Measurements from ENCODE around the gene SYNGR4. TPM values are rescaled to one million over a fixed set of nuclear protein-coding genes. Genes with fewer than 3 reads are reported as not detected.

Gene SYNGR4
- total and polyA plus RNA-seq, 5 donors from 2014 or later: not detected

- no peak for ATAC-seq (ENCODE audit: low read depth in 2 of 2)
- Histone ChIP-seq H3K9me3 (ENCODE audit: control insufficient read depth in 2 of 2, low read length in 2 of 2) (no peaks in the 10 kb centered on the region), H3K4me1 (ENCODE audit: control insufficient read depth, insufficient read depth, low read length, poor library complexity, severe bottlenecking) (no peaks in the 10 kb centered on the region), H3K27me3 (ENCODE audit: control insufficient read depth, insufficient read depth, low read length) (no peaks in the 10 kb centered on the region), H3K27ac (ENCODE audit: insufficient read depth, low read length, poor library complexity, severe bottlenecking) (no peak overlapping the region), H3K4me3 (ENCODE audit: low read depth, low read length) (no peak overlapping the region), H3K36me3 (ENCODE audit: control insufficient read depth, insufficient read depth, low read length) (peaks cover 12% of the 10 kb centered on the region)
- Mint-ChIP-seq H3K36me3 (peaks cover 2% of the 10 kb centered on the region), H3K9me3 (no peaks in the 10 kb centered on the region), H3K27ac (peak overlapping the region in 1 of 3 donors; percentile 62), H3K4me1 (peaks cover 0 to 3% (median 0%) of the 10 kb centered on the region in 4 donors), H3K4me3 (no peak overlapping the region), H3K27me3 (no peaks in the 10 kb centered on the region)
- no peak for DNase-seq
Observed at GRCh38 chr19:48379058-48379457, 14.9 kb downstream of the SYNGR4 start.

- no peaks in the 10 kb centered on the region for H3K9me3 ChIP-seq (ENCODE audit: control insufficient read depth in 2 of 2, low read length in 2 of 2)
- no peaks in the 10 kb centered on the region for H3K4me1 ChIP-seq (ENCODE audit: control insufficient read depth, insufficient read depth, low read length, poor library complexity, severe bottlenecking)
- DNase-seq (no peak), ATAC-seq (ENCODE audit: low read depth in 2 of 2) (no peak)
- Mint-ChIP-seq H3K4me1 (peaks cover 0 to 3% (median 0%) of the 10 kb centered on the region in 4 donors), H3K4me3 (no peak overlapping the region), H3K27me3 (no peaks in the 10 kb centered on the region), H3K27ac (peak overlapping the region in 1 of 3 donors; percentile 68), H3K36me3 (peaks cover 15% of the 10 kb centered on the region), H3K9me3 (no peaks in the 10 kb centered on the region)
- H3K27ac ChIP-seq (ENCODE audit: insufficient read depth, low read length, poor library complexity, severe bottlenecking): no peak overlapping the region
- H3K4me3 ChIP-seq (ENCODE audit: low read depth, low read length): no peak overlapping the region
- no peaks in the 10 kb centered on the region for H3K27me3 ChIP-seq (ENCODE audit: control insufficient read depth, insufficient read depth, low read length)
- peaks cover 30% of the 10 kb centered on the region for H3K36me3 ChIP-seq (ENCODE audit: control insufficient read depth, insufficient read depth, low read length)
Observed at GRCh38 chr19:48381178-48381950, 17.2 kb downstream of the SYNGR4 start.

GRCh38 chr19:48382286-48382685 is 18.1 kb downstream of the SYNGR4 start:
- no peaks in the 10 kb centered on the region for H3K9me3 ChIP-seq (ENCODE audit: control insufficient read depth in 2 of 2, low read length in 2 of 2)
- Mint-ChIP-seq H3K27me3 (no peaks in the 10 kb centered on the region), H3K36me3 (peaks cover 19% of the 10 kb centered on the region), H3K4me1 (peaks cover 0 to 3% (median 0%) of the 10 kb centered on the region in 4 donors), H3K9me3 (no peaks in the 10 kb centered on the region), H3K4me3 (no peak overlapping the region), H3K27ac (no peak overlapping the region)
- H3K36me3 ChIP-seq (ENCODE audit: control insufficient read depth, insufficient read depth, low read length): peaks cover 39% of the 10 kb centered on the region
- ATAC-seq (ENCODE audit: low read depth in 2 of 2) (no peak), DNase-seq (no peak)
- H3K27ac ChIP-seq (ENCODE audit: insufficient read depth, low read length, poor library complexity, severe bottlenecking): no peak overlapping the region
- H3K27me3 ChIP-seq (ENCODE audit: control insufficient read depth, insufficient read depth, low read length): no peaks in the 10 kb centered on the region
- H3K4me1 ChIP-seq (ENCODE audit: control insufficient read depth, insufficient read depth, low read length, poor library complexity, severe bottlenecking): no peaks in the 10 kb centered on the region
- no peak overlapping the region for H3K4me3 ChIP-seq (ENCODE audit: low read depth, low read length)

- ATAC-seq (ENCODE audit: low read depth in 2 of 2) (no peak), DNase-seq (no peak)
- Histone ChIP-seq H3K9me3 (ENCODE audit: control insufficient read depth in 2 of 2, low read length in 2 of 2) (no peaks in the 10 kb centered on the region), H3K27ac (ENCODE audit: insufficient read depth, low read length, poor library complexity, severe bottlenecking) (no peak overlapping the region), H3K27me3 (ENCODE audit: control insufficient read depth, insufficient read depth, low read length) (no peaks in the 10 kb centered on the region), H3K4me1 (ENCODE audit: control insufficient read depth, insufficient read depth, low read length, poor library complexity, severe bottlenecking) (peaks cover 6% of the 10 kb centered on the region), H3K36me3 (ENCODE audit: control insufficient read depth, insufficient read depth, low read length) (peaks cover 49% of the 10 kb centered on the region), H3K4me3 (ENCODE audit: low read depth, low read length) (no peak overlapping the region)
- peaks cover 31% of the 10 kb centered on the region for H3K36me3 Mint-ChIP-seq
- no peaks in the 10 kb centered on the region for H3K27me3 Mint-ChIP-seq
- H3K4me3 Mint-ChIP-seq: peak overlapping the region in 1 of 4 donors; percentile 4
- peaks cover 4 to 17% (median 9%) of the 10 kb centered on the region in 4 donors for H3K4me1 Mint-ChIP-seq
- no peaks in the 10 kb centered on the region for H3K9me3 Mint-ChIP-seq
- peak overlapping the region in 2 of 3 donors; percentile 28 to 67 for H3K27ac Mint-ChIP-seq
Observed at GRCh38 chr19:48385461-48386087, 21.4 kb downstream of the SYNGR4 start.

GRCh38 chr19:48386981-48387380 is 22.8 kb downstream of the SYNGR4 start:
- Histone ChIP-seq H3K4me1 (ENCODE audit: control insufficient read depth, insufficient read depth, low read length, poor library complexity, severe bottlenecking) (peaks cover 20% of the 10 kb centered on the region), H3K27ac (ENCODE audit: insufficient read depth, low read length, poor library complexity, severe bottlenecking) (no peak overlapping the region), H3K27me3 (ENCODE audit: control insufficient read depth, insufficient read depth, low read length) (no peaks in the 10 kb centered on the region), H3K36me3 (ENCODE audit: control insufficient read depth, insufficient read depth, low read length) (peaks cover 49% of the 10 kb centered on the region), H3K4me3 (ENCODE audit: low read depth, low read length) (no peak overlapping the region), H3K9me3 (ENCODE audit: control insufficient read depth in 2 of 2, low read length in 2 of 2) (no peaks in the 10 kb centered on the region)
- peak overlapping the region in 1 of 4 donors; percentile 82 for H3K4me3 Mint-ChIP-seq
- peaks cover 31% of the 10 kb centered on the region for H3K36me3 Mint-ChIP-seq
- H3K27me3 Mint-ChIP-seq: peaks cover 10% of the 10 kb centered on the region
- H3K27ac Mint-ChIP-seq: no peak overlapping the region
- ATAC-seq (ENCODE audit: low read depth in 2 of 2) (no peak), DNase-seq (no peak)
- H3K9me3 Mint-ChIP-seq: no peaks in the 10 kb centered on the region
- peaks cover 4 to 20% (median 11%) of the 10 kb centered on the region in 4 donors for H3K4me1 Mint-ChIP-seq

- Histone ChIP-seq H3K36me3 (ENCODE audit: control insufficient read depth, insufficient read depth, low read length) (peaks cover 25% of the 10 kb centered on the region), H3K27me3 (ENCODE audit: control insufficient read depth, insufficient read depth, low read length) (peaks cover 5% of the 10 kb centered on the region), H3K4me1 (ENCODE audit: control insufficient read depth, insufficient read depth, low read length, poor library complexity, severe bottlenecking) (peaks cover 41% of the 10 kb centered on the region), H3K9me3 (ENCODE audit: control insufficient read depth in 2 of 2, low read length in 2 of 2) (no peaks in the 10 kb centered on the region), H3K27ac (ENCODE audit: insufficient read depth, low read length, poor library complexity, severe bottlenecking) (peak overlapping the region; percentile 80), H3K4me3 (ENCODE audit: low read depth, low read length) (peak overlapping the region; percentile 70)
- Mint-ChIP-seq H3K27me3 (peaks cover 32% of the 10 kb centered on the region), H3K4me1 (peaks cover 5 to 41% (median 15%) of the 10 kb centered on the region in 4 donors), H3K9me3 (peaks cover 0 to 3% (median 0%) of the 10 kb centered on the region in 7 donors), H3K27ac (peak overlapping the region; percentile 87 to 94 (median 89)), H3K36me3 (peaks cover 19% of the 10 kb centered on the region), H3K4me3 (peak overlapping the region; percentile 85 to 96 (median 92))
- peak; percentile 39 to 76 (median 57) for DNase-seq
- peak; percentile 65 to 70 for ATAC-seq (ENCODE audit: low read depth in 2 of 2)
Observed at GRCh38 chr19:48390188-48391099, 26.3 kb downstream of the SYNGR4 start.

All from CD4-positive, CD25-positive, alpha-beta regulatory T cell (primary cell).